WTC11 (cell line): ENCODE data around the gene DCLRE1A. TPM values are rescaled to one million over a fixed set of nuclear protein-coding genes. Genes with fewer than 3 reads are reported as not detected.

Experiments used
- ATAC-seq: fragments of 200-7000 bp; cut with Tn5 transposase; 2 replicates; pipeline ENCODE4 v1.10.0; 2021; ENCODE audit warnings: mild to moderate bottlenecking, moderate library complexity
- CTCF ChIA-PET: fragments of 300-600 bp; sonication (Branson Sonifier 250); formaldehyde crosslinking; loops from one replicate; lab custom pipeline; 2021; ENCODE audit warnings: antibody characterized with exemption; lab: Charles Lee
- POLR2A ChIA-PET: fragments of 350-600 bp; sonication (Branson Sonifier 250); formaldehyde crosslinking; loops from one replicate; lab custom pipeline; 2021; ENCODE audit warnings: antibody characterized with exemption; lab: Charles Lee
- DNase-seq: peaks from one replicate; pipeline ENCODE4 v3.0.0; 2021; ENCODE audit warnings: low spot score
- H3K27ac Mint-ChIP-seq: 2 replicates; pipeline ENCODE4 v1.8.0; 2021; ENCODE audit warnings: mixed read lengths
- H3K27me3 Mint-ChIP-seq: 2 replicates; pipeline ENCODE4 v1.8.0; 2021; ENCODE audit warnings: low read depth, mild to moderate bottlenecking, moderate library complexity, mixed read lengths
- H3K36me3 Mint-ChIP-seq: 2 replicates; pipeline ENCODE4 v1.8.0; 2021; ENCODE audit warnings: mixed read lengths
- H3K4me1 Mint-ChIP-seq: 2 replicates; pipeline ENCODE4 v1.8.0; 2022; ENCODE audit warnings: mixed read lengths
- H3K4me3 Mint-ChIP-seq: 2 replicates; pipeline ENCODE4 v1.8.0; 2021; ENCODE audit warnings: mild to moderate bottlenecking, moderate library complexity, mixed read lengths
- H3K9me3 Mint-ChIP-seq: 2 replicates; pipeline ENCODE4 v1.8.0; 2021; ENCODE audit warnings: mixed read lengths
- AR ChIP-seq: fragments of 250-450 bp; sonication (Bioruptor Pico); IDR thresholded peaks from 2 replicates; pipeline ENCODE4 v1.9.0; 2021; ENCODE audit warnings: mild to moderate bottlenecking
- ATF1 ChIP-seq: sonication (generic); formaldehyde crosslinking; IDR thresholded peaks from 2 replicates; pipeline ENCODE4 v1.8.1; 2023; ENCODE audit warnings: mild to moderate bottlenecking, moderate library complexity, missing genetic modification reagents
- CREM ChIP-seq: sonication (generic); formaldehyde crosslinking; IDR thresholded peaks from 2 replicates; pipeline ENCODE4 v1.8.1; 2022; ENCODE audit warnings: mild to moderate bottlenecking, missing genetic modification reagents, moderate library complexity
- CTCF ChIP-seq: fragments of 200-600 bp; IDR thresholded peaks from 2 replicates; pipeline ENCODE4 v1.8.0; 2022; ENCODE audit warnings: antibody characterized with exemption
- ERG ChIP-seq: fragments of 250-450 bp; sonication (Bioruptor Pico); IDR thresholded peaks from 2 replicates; pipeline ENCODE4 v1.8.0; 2021; ENCODE audit warnings: mild to moderate bottlenecking
- FOXK1 ChIP-seq: sonication (generic); formaldehyde crosslinking; IDR thresholded peaks from 2 replicates; pipeline ENCODE4 v1.8.0; 2022; ENCODE audit warnings: mild to moderate bottlenecking, moderate library complexity, missing genetic modification reagents
- GTF2I ChIP-seq: fragments of 250-450 bp; sonication (Bioruptor Pico); conservative IDR thresholded peaks from 2 replicates; pipeline ENCODE4 v1.4.0; 2021; ENCODE audit warnings: mild to moderate bottlenecking
- JAZF1 ChIP-seq: fragments of 250-450 bp; sonication (Bioruptor Pico); IDR thresholded peaks from 2 replicates; pipeline ENCODE4 v1.9.0; 2021; ENCODE audit warnings: moderate library complexity, mild to moderate bottlenecking, inconsistent platforms
- KAT7 ChIP-seq: sonication (generic); formaldehyde crosslinking; IDR thresholded peaks from 2 replicates; pipeline ENCODE4 v1.8.1; 2023; ENCODE audit warnings: missing genetic modification reagents, mild to moderate bottlenecking, borderline replicate concordance
- NR2C2 ChIP-seq: sonication (generic); formaldehyde crosslinking; IDR thresholded peaks from 2 replicates; pipeline ENCODE4 v1.8.0; 2022; ENCODE audit warnings: mild to moderate bottlenecking, missing genetic modification reagents
- PREB ChIP-seq: sonication (generic); formaldehyde crosslinking; IDR thresholded peaks from 2 replicates; pipeline ENCODE4 v1.8.1; 2022; ENCODE audit warnings: mild to moderate bottlenecking, missing genetic modification reagents, moderate library complexity, borderline replicate concordance
- TEAD4 ChIP-seq: sonication (generic); formaldehyde crosslinking; IDR thresholded peaks from 2 replicates; pipeline ENCODE4 v1.8.0; 2022; ENCODE audit warnings: mild to moderate bottlenecking, missing genetic modification reagents
- ZNF281 ChIP-seq: sonication (generic); formaldehyde crosslinking; IDR thresholded peaks from 2 replicates; pipeline ENCODE4 v1.8.0; 2023; ENCODE audit warnings: mild to moderate bottlenecking, missing genetic modification reagents
- ZNF396 ChIP-seq: fragments of 250-450 bp; sonication (Bioruptor Pico); IDR thresholded peaks from 2 replicates; pipeline ENCODE4 v1.8.0; 2021; ENCODE audit warnings: mild to moderate bottlenecking, moderate library complexity, borderline replicate concordance
- ZNF416 ChIP-seq: fragments of 250-450 bp; sonication (Bioruptor Pico); IDR thresholded peaks from 2 replicates; pipeline ENCODE4 v1.9.0; 2021; ENCODE audit warnings: mild to moderate bottlenecking, inconsistent platforms
- ZSCAN18 ChIP-seq: fragments of 250-450 bp; sonication (Bioruptor Pico); IDR thresholded peaks from 2 replicates; pipeline ENCODE4 v2.1.2; 2022; ENCODE audit warnings: mild to moderate bottlenecking, moderate library complexity
- total RNA-seq: library from RNA; stranded (reverse); gene quantifications from 3 replicates; pipeline ENCODE4 v1.2.3, GENCODE V29; 2021

Gene DCLRE1A
- total RNA-seq, 1 experiment from 2014 or later = 11.3 TPM

- peaks cover 19% of the 10 kb centered on the region; the same call in 1 of the 2 replicates for H3K36me3 Mint-ChIP-seq
- peaks cover 19% of the 10 kb centered on the region for H3K4me1 Mint-ChIP-seq
- H3K27me3 Mint-ChIP-seq = no peaks in the 10 kb centered on the region
- ATAC-seq (no peak), DNase-seq (no peak)
- CTCF ChIA-PET = no interaction called here
- no peaks in the 10 kb centered on the region for H3K9me3 Mint-ChIP-seq
- TF ChIP-seq ZNF281 (CRISPR knock-in tag) (no peak), AR (CRISPR knock-in tag) (no peak), FOXK1 (CRISPR knock-in tag) (no peak), ZNF416 (CRISPR knock-in tag) (no peak), ATF1 (CRISPR knock-in tag) (no peak), ERG (CRISPR knock-in tag) (no peak), ZSCAN18 (CRISPR knock-in tag) (no peak), KAT7 (CRISPR knock-in tag) (no peak), CTCF (no peak), CREM (CRISPR knock-in tag) (no peak), NR2C2 (no peak), ZNF396 (CRISPR knock-in tag) (no peak), JAZF1 (CRISPR knock-in tag) (no peak), GTF2I (CRISPR knock-in tag) (no peak), PREB (CRISPR knock-in tag) (no peak), TEAD4 (CRISPR knock-in tag) (no peak)
- H3K27ac Mint-ChIP-seq = no peak overlapping the region
- no peak overlapping the region for H3K4me3 Mint-ChIP-seq
- POLR2A ChIA-PET = no interaction called here
These were observed 7.8 kb downstream of the DCLRE1A start for GRCh38 chr10:113846036-113846435.
